Dermis blood vessel endothelial cell (primary cell): Measurements from ENCODE around the gene PAIP2B. TPM values are rescaled to one million over a fixed set of nuclear protein-coding genes. Genes with fewer than 3 reads are reported as not detected.
A peak's percentile ranks its signal among the peaks of the same experiment; 100 is the strongest.
"Not testable (repeated sequence)": the region's sequence is repeated elsewhere in the genome, so short reads cannot be mapped to it uniquely, and the experiment has no call there.

ENCODE experiments used
- DNase-seq: peaks from one replicate; pipeline ENCODE4 v3.0.0; 2010
- total RNA-seq: library from RNA; depleted of rRNA; stranded (reverse); fragments of >200 nt; gene quantifications from 2 replicates; pipeline ENCODE4 v1.2.3, GENCODE V29; 2014

Gene PAIP2B
- total RNA-seq, 1 donor from 2014 or later = 1.9 TPM

- DNase-seq = no peak
Measured at GRCh38 chr2:71216501-71216900, 10.4 kb downstream of the PAIP2B start.

- no peak for DNase-seq
Measured at GRCh38 chr2:71215447-71215846, 11.5 kb downstream of the PAIP2B start.

GRCh38 chr2:71212336-71212735 lies 14.6 kb downstream of the PAIP2B start:
- no peak for DNase-seq

- DNase-seq = no peak
Measured at GRCh38 chr2:71210292-71210691, 16.6 kb downstream of the PAIP2B start.

GRCh38 chr2:71208756-71209155 lies 18.1 kb downstream of the PAIP2B start:
- DNase-seq = no peak

- DNase-seq = no peak
Measured at GRCh38 chr2:71207601-71208000, 19.3 kb downstream of the PAIP2B start.

GRCh38 chr2:71206271-71206670 lies 20.6 kb downstream of the PAIP2B start:
- DNase-seq = no peak

- no peak for DNase-seq
Measured at GRCh38 chr2:71191570-71191943, 35.3 kb downstream of the PAIP2B start.

- peak; percentile 24 for DNase-seq
Measured at GRCh38 chr2:71190656-71191569, 36.0 kb downstream of the PAIP2B start.

GRCh38 chr2:71187589-71187988 lies 39.3 kb downstream of the PAIP2B start:
- DNase-seq = no peak

GRCh38 chr2:71186973-71187372 lies 39.9 kb downstream of the PAIP2B start:
- no peak for DNase-seq

GRCh38 chr2:71183306-71184115 lies 43.4 kb downstream of the PAIP2B start:
- DNase-seq = not testable (repeated sequence)

GRCh38 chr2:71181316-71181715 lies 45.6 kb downstream of the PAIP2B start:
- no peak for DNase-seq

GRCh38 chr2:71178836-71179235 lies 48.1 kb downstream of the PAIP2B start:
- not testable (repeated sequence) for DNase-seq

GRCh38 chr2:71174207-71174606 lies 52.7 kb downstream of the PAIP2B start:
- no peak for DNase-seq

GRCh38 chr2:71173096-71173495 lies 53.8 kb downstream of the PAIP2B start:
- DNase-seq = no peak

GRCh38 chr2:71166812-71167211 lies 60.1 kb downstream of the PAIP2B start:
- no peak for DNase-seq

- peak; percentile 64 for DNase-seq
Measured at GRCh38 chr2:71157124-71157793, 69.6 kb downstream of the PAIP2B start.

GRCh38 chr2:71156573-71156972 lies 70.3 kb downstream of the PAIP2B start:
- no peak for DNase-seq

GRCh38 chr2:71155846-71156245 lies 71.1 kb downstream of the PAIP2B start:
- DNase-seq = no peak

- DNase-seq = peak; percentile 40
Measured at GRCh38 chr2:71154798-71155197, 72.1 kb downstream of the PAIP2B start.

- DNase-seq = no peak
Measured at GRCh38 chr2:71154279-71154678, 72.6 kb downstream of the PAIP2B start.

- no peak for DNase-seq
Measured at GRCh38 chr2:71153585-71154224, 73.2 kb downstream of the PAIP2B start.
